Measurements from ENCODE around the gene JMJD7. TPM values are rescaled to one million over a fixed set of nuclear protein-coding genes. Genes with fewer than 3 reads are reported as not detected.

JMJD7 gene
- 1 to 10 TPM; 6.0 to 8.6 (median 7.3) TPM for total RNA-seq
- long read RNA-seq, partial matches to known transcripts = 0 of 3 reads
- long read RNA-seq, other reads (novel, unspliced or antisense) = 0 of 3 reads

GRCh38 chr15:41827880-41828806 is at the start of gene JMJD7:
JMJD7 (plus strand) TSS chr15:41828092; CDS start chr15:41828125, 33 bp downstream.
- no peaks in the 10 kb centered on the region for H3K36me3 ChIP-seq
- peak; percentile 96 to 98 (median 98) for ATAC-seq

GRCh38 chr15:41778521-41778920 is 49.4 kb upstream of the JMJD7 start:
- ATAC-seq = no peak
- TF ChIP-seq POLR2A (IDR thresholded peaks at IDR 0.05) (no peak), CTCF (IDR thresholded peaks at IDR 0.05) (no peak)
- H3K27me3 ChIP-seq = no peaks in the 10 kb centered on the region
- H3K27ac ChIP-seq = no peak overlapping the region
- WGBS (ENCODE audit: insufficient coverage, low coverage, low lambda C conversion rate, missing lambda C conversion rate) = 79% methylated on average over 1 of the region's 1 CpG
- peaks cover 0 to 27% (median 6%) of the 10 kb centered on the region in 4 donors for H3K4me1 ChIP-seq
- H3K4me3 ChIP-seq = no peak overlapping the region
- DNase-seq = no peak
- intact Hi-C loops (cut with DNase I) = loop anchor here in 1 of 2 donors (5.0 kb wide), 1 partner anchor 34 kb away; no protein-coding TSS in a partner anchor
- H3K9me3 ChIP-seq = no peaks in the 10 kb centered on the region
- H3K36me3 ChIP-seq = no peaks in the 10 kb centered on the region

More at GRCh38 chr15:41827880-41828806, at the start of gene JMJD7:
- TF ChIP-seq POLR2A (IDR thresholded peaks at IDR 0.05) (peak; percentile 85), CTCF (IDR thresholded peaks at IDR 0.05) (no peak)
- H3K27ac ChIP-seq = peak within 1 kb of the TSS; percentile 58 to 73 (median 67)
- H3K4me1 ChIP-seq = peaks cover 0 to 14% (median 6%) of the 10 kb centered on the region in 4 donors
- H3K4me3 ChIP-seq = peak within 1 kb of the TSS; percentile 83 to 91 (median 85)
- no peaks in the 10 kb centered on the region for H3K9me3 ChIP-seq
- H3K27me3 ChIP-seq = no peaks in the 10 kb centered on the region
- peak; percentile 99 for DNase-seq
- WGBS (ENCODE audit: insufficient coverage, low coverage, low lambda C conversion rate, missing lambda C conversion rate) = under 1% methylated on average over 34 of the region's 66 CpGs
- intact Hi-C loops (cut with DNase I) = loop anchor here in 1 of 2 donors (10.0 kb wide), 1 partner anchor 77 kb away; no protein-coding TSS in a partner anchor

GRCh38 chr15:41779662-41780157 is 48.2 kb upstream of the JMJD7 start:
- no peaks in the 10 kb centered on the region for H3K36me3 ChIP-seq
- peaks cover 0 to 23% (median 4%) of the 10 kb centered on the region in 4 donors for H3K4me1 ChIP-seq
- TF ChIP-seq POLR2A (IDR thresholded peaks at IDR 0.05) = no peak
- TF ChIP-seq CTCF (IDR thresholded peaks at IDR 0.05) = no peak
- DNase-seq = no peak
- intact Hi-C loops (cut with DNase I) = loop anchor here in 1 of 2 donors (5.0 kb wide), 1 partner anchor 33 kb away; no protein-coding TSS in a partner anchor
- no peak overlapping the region for H3K27ac ChIP-seq
- H3K27me3 ChIP-seq = no peaks in the 10 kb centered on the region
- peak in 1 of 4 donors; percentile 23 for ATAC-seq
- no peak overlapping the region for H3K4me3 ChIP-seq
- no peaks in the 10 kb centered on the region for H3K9me3 ChIP-seq
- 70% methylated on average over 3 of the region's 4 CpGs for WGBS (ENCODE audit: insufficient coverage, low coverage, low lambda C conversion rate, missing lambda C conversion rate)

- peaks cover 0 to 19% (median 3%) of the 10 kb centered on the region in 4 donors for H3K4me1 ChIP-seq
- H3K9me3 ChIP-seq = no peaks in the 10 kb centered on the region
- no peaks in the 10 kb centered on the region for H3K36me3 ChIP-seq
- ATAC-seq (no peak), DNase-seq (no peak)
- TF ChIP-seq CTCF (IDR thresholded peaks at IDR 0.05) (no peak), POLR2A (IDR thresholded peaks at IDR 0.05) (no peak)
- no peak overlapping the region for H3K27ac ChIP-seq
- H3K4me3 ChIP-seq = no peak overlapping the region
- intact Hi-C loops (cut with DNase I) = no loop called here
- WGBS (ENCODE audit: insufficient coverage, low coverage, low lambda C conversion rate, missing lambda C conversion rate) = 68% methylated on average over 2 of the region's 2 CpGs
- no peaks in the 10 kb centered on the region for H3K27me3 ChIP-seq
Measured at GRCh38 chr15:41780266-41780665, 47.6 kb upstream of the JMJD7 start.
